OCI-LY1 (cell line): ENCODE data around the gene BICDL2.

Experiments used
- H2AFZ ChIP-seq: fragments of 200-600 bp; sonication (generic), shearing (Covaris generic); 2 replicates; pipeline ENCODE4 v1.6.0; 2014; ENCODE audit warnings: antibody characterized with exemption, mild to moderate bottlenecking, low read length
- H3F3A ChIP-seq: fragments of 200-600 bp; sonication (generic), shearing (Covaris generic); 2 replicates; pipeline ENCODE4 v1.6.0; 2014; ENCODE audit warnings: mild to moderate bottlenecking, antibody characterized with exemption, low read length, moderate library complexity; ENCODE audit not compliant: insufficient read depth
- H3K27ac ChIP-seq: fragments of 200-600 bp; sonication (generic); 2 replicates; pipeline ENCODE4 v1.5.1; 2014; ENCODE audit warnings: low read length, mixed run types, mild to moderate bottlenecking, low read depth; ENCODE audit not compliant: poor library complexity, severe bottlenecking
- H3K27me3 ChIP-seq: fragments of 200-600 bp; sonication (generic); 2 replicates; pipeline ENCODE4 v1.6.0; 2014; ENCODE audit warnings: antibody characterized with exemption, mild to moderate bottlenecking, low read length, moderate library complexity; ENCODE audit not compliant: insufficient read depth
- H3K36me3 ChIP-seq: fragments of 200-600 bp; sonication (generic); 2 replicates; pipeline ENCODE4 v1.6.1; 2014; ENCODE audit warnings: mild to moderate bottlenecking, antibody characterized with exemption, low read length, moderate library complexity, mixed read lengths; ENCODE audit not compliant: insufficient read depth
- H3K4me1 ChIP-seq: fragments of 200-600 bp; sonication (generic); 2 replicates; pipeline ENCODE4 v1.5.1; 2014; ENCODE audit warnings: mild to moderate bottlenecking, low read length, moderate library complexity; ENCODE audit not compliant: insufficient read depth, severe bottlenecking
- H3K4me2 ChIP-seq: fragments of 200-600 bp; sonication (generic), shearing (Covaris generic); 2 replicates; pipeline ENCODE4 v1.6.1; 2014; ENCODE audit warnings: low read length
- H3K4me3 ChIP-seq: fragments of 200-600 bp; sonication (generic); 2 replicates; pipeline ENCODE4 v1.5.1; 2014; ENCODE audit warnings: low read length, low read depth, mild to moderate bottlenecking, mixed read lengths; ENCODE audit not compliant: poor library complexity, severe bottlenecking
- H3K79me2 ChIP-seq: fragments of 200-600 bp; shearing (Covaris generic); 2 replicates; pipeline ENCODE4 v1.6.1; 2016; ENCODE audit warnings: mixed run types, low read length, mixed read lengths; ENCODE audit not compliant: insufficient read depth
- H3K9ac ChIP-seq: fragments of 200-600 bp; sonication (generic), shearing (Covaris generic); 2 replicates; pipeline ENCODE4 v1.6.1; 2014; ENCODE audit warnings: mild to moderate bottlenecking, low read length, mixed read lengths
- H3K9me2 ChIP-seq: fragments of 200-600 bp; sonication (generic), shearing (Covaris generic); 2 replicates; pipeline ENCODE4 v1.6.1; 2014; ENCODE audit warnings: low read depth, mild to moderate bottlenecking, low read length, mixed read lengths
- H3K9me3 ChIP-seq: fragments of 200-600 bp; shearing (Covaris generic); 2 replicates; pipeline ENCODE4 v1.6.1; 2014; ENCODE audit warnings: low read length, mixed read lengths
- H4K20me1 ChIP-seq: fragments of 200-600 bp; sonication (generic), shearing (Covaris generic); 2 replicates; pipeline ENCODE4 v1.6.0; 2016; ENCODE audit warnings: mild to moderate bottlenecking, low read length; ENCODE audit not compliant: insufficient read depth
- EZH2 ChIP-seq: fragments of 200-600 bp; sonication (generic), shearing (Covaris generic); IDR thresholded peaks from 2 replicates; pipeline ENCODE4 v1.8.0; 2017; ENCODE audit warnings: borderline replicate concordance, mixed run types, mild to moderate bottlenecking, antibody characterized with exemption, low read length, moderate library complexity, mixed read lengths
- TF ChIP-seq, protein P1 (sequence below): fragments of 200-600 bp; sonication (generic), shearing (Covaris generic); IDR thresholded peaks from 2 replicates; pipeline ENCODE4 v1.5.1; 2017; ENCODE audit warnings: mild to moderate bottlenecking, antibody characterized with exemption, low read length, moderate library complexity, mixed read lengths

The BICDL2 gene

DNA sequence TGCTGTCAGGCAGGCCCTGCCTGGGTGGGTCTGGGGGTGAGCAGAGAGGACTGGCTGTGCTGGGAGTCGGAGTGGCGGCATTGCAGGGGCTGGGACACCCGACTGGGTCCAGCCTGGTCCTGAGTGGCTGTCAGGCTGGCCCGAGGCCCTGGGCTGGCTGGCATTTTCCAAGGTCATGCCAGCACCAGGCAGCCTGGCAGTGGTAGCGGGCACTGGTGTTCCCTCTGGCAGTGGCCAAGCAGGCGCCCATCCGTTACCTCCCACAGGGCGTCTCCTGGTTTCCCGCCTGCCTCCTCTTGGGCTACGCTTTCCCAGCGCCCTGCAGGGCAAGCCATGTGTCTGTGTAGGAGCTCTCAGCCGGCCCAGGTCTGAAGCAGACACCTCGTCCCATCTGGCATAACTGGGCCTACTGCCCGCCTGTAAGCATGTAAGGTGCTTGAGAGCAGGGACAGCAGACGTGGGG is 50.8 kb downstream of the BICDL2 start:
- Histone ChIP-seq H3K36me3 (no peaks in the 10 kb centered on the region), H3K4me2 (no peak overlapping the region), H3F3A (no peaks in the 10 kb centered on the region), H3K9me3 (no peaks in the 10 kb centered on the region), H3K9ac (no peak overlapping the region), H3K9me2 (no peaks in the 10 kb centered on the region), H2AFZ (no peak overlapping the region), H3K4me1 (peaks cover 20% of the 10 kb centered on the region), H4K20me1 (no peaks in the 10 kb centered on the region), H3K27ac (no peak overlapping the region), H3K79me2 (no peaks in the 10 kb centered on the region), H3K27me3 (peaks cover 3% of the 10 kb centered on the region; the same call in 1 of the 2 replicates), H3K4me3 (no peak overlapping the region)
- TF ChIP-seq, protein P1, sequence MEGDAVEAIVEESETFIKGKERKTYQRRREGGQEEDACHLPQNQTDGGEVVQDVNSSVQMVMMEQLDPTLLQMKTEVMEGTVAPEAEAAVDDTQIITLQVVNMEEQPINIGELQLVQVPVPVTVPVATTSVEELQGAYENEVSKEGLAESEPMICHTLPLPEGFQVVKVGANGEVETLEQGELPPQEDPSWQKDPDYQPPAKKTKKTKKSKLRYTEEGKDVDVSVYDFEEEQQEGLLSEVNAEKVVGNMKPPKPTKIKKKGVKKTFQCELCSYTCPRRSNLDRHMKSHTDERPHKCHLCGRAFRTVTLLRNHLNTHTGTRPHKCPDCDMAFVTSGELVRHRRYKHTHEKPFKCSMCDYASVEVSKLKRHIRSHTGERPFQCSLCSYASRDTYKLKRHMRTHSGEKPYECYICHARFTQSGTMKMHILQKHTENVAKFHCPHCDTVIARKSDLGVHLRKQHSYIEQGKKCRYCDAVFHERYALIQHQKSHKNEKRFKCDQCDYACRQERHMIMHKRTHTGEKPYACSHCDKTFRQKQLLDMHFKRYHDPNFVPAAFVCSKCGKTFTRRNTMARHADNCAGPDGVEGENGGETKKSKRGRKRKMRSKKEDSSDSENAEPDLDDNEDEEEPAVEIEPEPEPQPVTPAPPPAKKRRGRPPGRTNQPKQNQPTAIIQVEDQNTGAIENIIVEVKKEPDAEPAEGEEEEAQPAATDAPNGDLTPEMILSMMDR, result no peak
- no peak for TF ChIP-seq EZH2

DNA sequence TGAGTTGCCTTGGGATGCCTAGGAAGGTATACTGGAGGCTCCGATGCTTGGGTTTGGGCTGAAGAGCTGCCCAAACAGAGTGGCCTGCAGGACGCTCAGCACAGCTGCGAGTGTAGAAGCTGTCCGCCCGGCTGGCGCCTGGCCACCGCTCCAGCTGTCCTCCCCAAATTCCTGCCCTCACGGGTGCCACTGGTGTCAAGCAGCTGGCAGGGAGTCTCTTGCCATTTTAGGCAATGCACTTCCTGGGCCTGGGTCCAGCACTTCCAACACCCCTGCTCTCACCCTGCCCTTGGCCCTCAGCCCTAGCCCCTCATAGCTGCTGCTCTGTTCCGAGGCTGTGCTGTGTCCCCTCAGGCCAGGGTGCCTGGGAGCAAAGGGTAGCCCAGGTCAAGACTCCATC is 51.3 kb downstream of the BICDL2 start:
- H3K9me2 ChIP-seq, result no peaks in the 10 kb centered on the region
- H3K4me1 ChIP-seq, result peaks cover 23% of the 10 kb centered on the region
- H3K9me3 ChIP-seq, result no peaks in the 10 kb centered on the region
- no peak overlapping the region for H3K27ac ChIP-seq
- no peak overlapping the region for H3K4me3 ChIP-seq
- no peak overlapping the region for H3K9ac ChIP-seq
- H3K4me2 ChIP-seq, result no peak overlapping the region
- no peak for TF ChIP-seq EZH2
- TF ChIP-seq, protein P1, result no peak
- no peaks in the 10 kb centered on the region for H3F3A ChIP-seq
- H3K36me3 ChIP-seq, result no peaks in the 10 kb centered on the region
- no peaks in the 10 kb centered on the region for H3K79me2 ChIP-seq
- no peak overlapping the region for H2AFZ ChIP-seq
- peaks cover 3% of the 10 kb centered on the region; the same call in 1 of the 2 replicates for H3K27me3 ChIP-seq
- no peaks in the 10 kb centered on the region for H4K20me1 ChIP-seq

DNA sequence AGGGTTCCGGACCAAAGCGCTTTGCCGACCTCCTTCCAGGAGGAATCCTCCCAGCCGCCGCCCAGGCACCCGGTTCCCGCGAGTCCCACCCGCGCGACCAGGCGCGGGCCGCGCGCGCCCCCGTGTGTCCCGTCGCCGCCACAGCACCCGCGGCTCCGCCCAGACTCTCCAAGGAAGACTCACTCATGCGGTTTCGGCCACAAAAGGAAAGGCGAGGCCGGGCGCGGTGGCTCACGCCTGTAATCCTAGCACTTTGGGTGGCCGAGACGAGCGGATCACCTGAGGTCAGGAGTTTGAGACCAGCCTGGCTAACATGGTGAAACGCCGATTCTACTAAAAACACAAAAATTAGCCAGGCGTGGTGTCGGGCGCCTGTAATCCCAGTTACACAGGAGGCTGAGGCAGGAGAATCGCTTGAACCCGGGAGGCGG is 53.0 kb downstream of the BICDL2 start:
- H3K4me1 ChIP-seq, result peaks cover 33% of the 10 kb centered on the region
- H3K4me2 ChIP-seq, result peak overlapping the region; percentile 56
- no peaks in the 10 kb centered on the region for H3K36me3 ChIP-seq
- no peak overlapping the region; the same call in 1 of the 2 replicates for H3K9ac ChIP-seq
- peak overlapping the region; percentile 26 for H3K4me3 ChIP-seq
- no peak overlapping the region for H3K27ac ChIP-seq
- peaks cover 3% of the 10 kb centered on the region; the same call in 1 of the 2 replicates for H3K27me3 ChIP-seq
- no peaks in the 10 kb centered on the region for H3F3A ChIP-seq
- TF ChIP-seq EZH2, result no peak
- TF ChIP-seq, protein P1, result peak; percentile 92
- H3K9me2 ChIP-seq, result no peaks in the 10 kb centered on the region
- 0 out of 2 replicates have a peak, but pooled peaks cover 3% of the 10 kb centered on the region for H3K79me2 ChIP-seq
- H2AFZ ChIP-seq, result no peak overlapping the region
- H3K9me3 ChIP-seq, result no peaks in the 10 kb centered on the region
- no peaks in the 10 kb centered on the region for H4K20me1 ChIP-seq
